CD4-positive, alpha-beta T cell treated with Interleukin-4 for 4 hours (primary cell): ENCODE measurements around the gene OPHN1.

Source experiments
- DNase-seq: peaks from one replicate; pipeline ENCODE4 v3.0.0-alpha.2; 2020

The OPHN1 gene

GRCh38 chrX:68238568-68238967, 194.7 kb downstream of the OPHN1 start:
- no peak for DNase-seq

GRCh38 chrX:68234171-68234910, 199.0 kb downstream of the OPHN1 start:
- DNase-seq, result no peak

- no peak for DNase-seq
These were observed 201.1 kb downstream of the OPHN1 start for GRCh38 chrX:68232206-68232605.

GRCh38 chrX:68209008-68209407, 224.3 kb downstream of the OPHN1 start:
- DNase-seq, result no peak

- no peak for DNase-seq
These were observed 228.7 kb downstream of the OPHN1 start for GRCh38 chrX:68204521-68205038.

- no peak for DNase-seq
These were observed 229.6 kb downstream of the OPHN1 start for GRCh38 chrX:68203646-68204045.

GRCh38 chrX:68203211-68203610, 230.1 kb downstream of the OPHN1 start:
- DNase-seq, result no peak

- no peak for DNase-seq
These were observed 234.0 kb downstream of the OPHN1 start for GRCh38 chrX:68199062-68199848.

- peak; percentile 15 for DNase-seq
These were observed 236.1 kb downstream of the OPHN1 start for GRCh38 chrX:68196939-68197791.

GRCh38 chrX:68195561-68195960, 237.7 kb downstream of the OPHN1 start:
- DNase-seq, result no peak

GRCh38 chrX:68193786-68194185, 239.5 kb downstream of the OPHN1 start:
- no peak for DNase-seq

- no peak for DNase-seq
These were observed 240.1 kb downstream of the OPHN1 start for GRCh38 chrX:68193234-68193633.

GRCh38 chrX:68190799-68191198, 242.5 kb downstream of the OPHN1 start:
- DNase-seq, result no peak

GRCh38 chrX:68186552-68187262, 246.6 kb downstream of the OPHN1 start:
- no peak for DNase-seq

- no peak for DNase-seq
These were observed 248.1 kb downstream of the OPHN1 start for GRCh38 chrX:68185161-68185560.

GRCh38 chrX:68183612-68184214, 249.6 kb downstream of the OPHN1 start:
- DNase-seq, result peak; percentile 5

- DNase-seq, result no peak
These were observed 252.7 kb downstream of the OPHN1 start for GRCh38 chrX:68180579-68180978.

- no peak for DNase-seq
These were observed 253.9 kb downstream of the OPHN1 start for GRCh38 chrX:68179355-68179754.

- DNase-seq, result no peak
These were observed 255.8 kb downstream of the OPHN1 start for GRCh38 chrX:68177542-68177941.

- DNase-seq, result no peak
These were observed 257.7 kb downstream of the OPHN1 start for GRCh38 chrX:68175562-68175961.

GRCh38 chrX:68163441-68163840, 269.9 kb downstream of the OPHN1 start:
- DNase-seq, result no peak

GRCh38 chrX:68147848-68148247, 285.4 kb downstream of the OPHN1 start:
- no peak for DNase-seq
